Prostate gland (tissue), 2 donors: Measurements from ENCODE around the gene NDUFS6.

ENCODE experiments used
- POLR2AphosphoS5 ChIP-seq: sonication (generic); formaldehyde crosslinking; IDR thresholded peaks from one replicate; pipeline ENCODE4 v1.6.1; 2017; ENCODE audit warnings: antibody characterized with exemption
- TF ChIP-seq, protein P1 (sequence below), 4 experiments: fragments of 200-600 bp in 2 of 4; fragments of 450-650 bp in 2 of 4; sonication (generic) in 2 of 4; IDR thresholded peaks; 1 replicate in 3 of 4; 2 replicates in 1 of 4; pipeline ENCODE4 v1.5.1; 2016 to 2019; ENCODE audit warnings: antibody characterized with exemption in 4 of 4, mild to moderate bottlenecking in 2 of 4, moderate library complexity in 2 of 4

DNA sequence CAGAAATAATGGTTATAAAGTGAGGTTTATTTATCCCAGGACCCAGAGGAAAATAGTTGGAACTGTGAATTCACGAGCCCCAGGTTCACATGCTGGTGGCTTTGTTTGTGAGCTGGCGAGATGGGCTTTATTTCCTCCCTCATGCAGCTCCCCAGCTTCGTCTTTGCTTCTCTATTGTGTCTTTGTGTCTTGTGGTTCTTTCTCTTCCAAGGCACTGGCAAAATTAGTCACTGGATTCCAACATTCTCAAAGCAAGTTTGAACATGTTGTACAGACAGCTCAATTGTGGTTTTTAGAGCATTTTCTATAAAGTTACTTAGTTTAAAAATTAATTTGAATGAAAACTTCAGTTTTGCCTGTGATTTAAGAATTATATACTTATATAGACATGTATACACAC, 7.2 kb downstream of the NDUFS6 start:
- TF ChIP-seq POLR2AphosphoS5, result no peak
- TF ChIP-seq, protein P1, sequence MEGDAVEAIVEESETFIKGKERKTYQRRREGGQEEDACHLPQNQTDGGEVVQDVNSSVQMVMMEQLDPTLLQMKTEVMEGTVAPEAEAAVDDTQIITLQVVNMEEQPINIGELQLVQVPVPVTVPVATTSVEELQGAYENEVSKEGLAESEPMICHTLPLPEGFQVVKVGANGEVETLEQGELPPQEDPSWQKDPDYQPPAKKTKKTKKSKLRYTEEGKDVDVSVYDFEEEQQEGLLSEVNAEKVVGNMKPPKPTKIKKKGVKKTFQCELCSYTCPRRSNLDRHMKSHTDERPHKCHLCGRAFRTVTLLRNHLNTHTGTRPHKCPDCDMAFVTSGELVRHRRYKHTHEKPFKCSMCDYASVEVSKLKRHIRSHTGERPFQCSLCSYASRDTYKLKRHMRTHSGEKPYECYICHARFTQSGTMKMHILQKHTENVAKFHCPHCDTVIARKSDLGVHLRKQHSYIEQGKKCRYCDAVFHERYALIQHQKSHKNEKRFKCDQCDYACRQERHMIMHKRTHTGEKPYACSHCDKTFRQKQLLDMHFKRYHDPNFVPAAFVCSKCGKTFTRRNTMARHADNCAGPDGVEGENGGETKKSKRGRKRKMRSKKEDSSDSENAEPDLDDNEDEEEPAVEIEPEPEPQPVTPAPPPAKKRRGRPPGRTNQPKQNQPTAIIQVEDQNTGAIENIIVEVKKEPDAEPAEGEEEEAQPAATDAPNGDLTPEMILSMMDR (IDR thresholded peaks at IDR 0.05), result no peak
